Activated naive CD4-positive, alpha-beta T cell treated with anti-CD3 and anti-CD28 coated beads, Interleukin-2, amount 10 ng/mL, durations not matched to agents 7 days and 5 days (primary cell): ENCODE results near the gene FGGY.
"Not testable (repeated sequence)": the region's sequence is repeated elsewhere in the genome, so short reads cannot be mapped to it uniquely, and the experiment has no call there.

Experiments
- CTCF ChIA-PET: fragments of 350-600 bp; sonication (Branson Sonifier 250); formaldehyde crosslinking; loops from one replicate; lab custom pipeline; 2021; ENCODE audit warnings: antibody characterized with exemption; lab: Charles Lee
- DNase-seq: peaks from one replicate; pipeline ENCODE4 v3.0.0-alpha.2; 2020
- H3K27ac Mint-ChIP-seq: one replicate; pipeline ENCODE4 v1.8.0; 2021; ENCODE audit warnings: mild to moderate bottlenecking, moderate library complexity, mixed read lengths
- H3K27me3 Mint-ChIP-seq: one replicate; pipeline ENCODE4 v1.8.0; 2021; ENCODE audit warnings: mild to moderate bottlenecking, mixed read lengths
- H3K36me3 Mint-ChIP-seq: one replicate; pipeline ENCODE4 v1.8.0; 2021; ENCODE audit warnings: mixed read lengths
- H3K4me1 Mint-ChIP-seq: one replicate; pipeline ENCODE4 v1.8.0; 2021; ENCODE audit warnings: mixed read lengths
- H3K4me3 Mint-ChIP-seq: one replicate; pipeline ENCODE4 v1.8.0; 2021; ENCODE audit warnings: mild to moderate bottlenecking, moderate library complexity, mixed read lengths
- H3K9me3 Mint-ChIP-seq: one replicate; pipeline ENCODE4 v1.8.0; 2021; ENCODE audit warnings: mixed read lengths

The FGGY gene

GRCh38 chr1:59556398-59556797 lies 259.5 kb downstream of the FGGY start:
- no peak overlapping the region for H3K27ac Mint-ChIP-seq
- H3K9me3 Mint-ChIP-seq: peaks cover 9% of the 10 kb centered on the region
- CTCF ChIA-PET: no interaction called here
- H3K4me3 Mint-ChIP-seq: no peak overlapping the region
- no peaks in the 10 kb centered on the region for H3K36me3 Mint-ChIP-seq
- H3K27me3 Mint-ChIP-seq: no peaks in the 10 kb centered on the region
- no peak for DNase-seq
- H3K4me1 Mint-ChIP-seq: peaks cover 9% of the 10 kb centered on the region

GRCh38 chr1:59556802-59557548 lies 260.1 kb downstream of the FGGY start:
- Mint-ChIP-seq H3K36me3 (no peaks in the 10 kb centered on the region), H3K9me3 (peaks cover 9% of the 10 kb centered on the region), H3K4me3 (no peak overlapping the region), H3K27me3 (no peaks in the 10 kb centered on the region), H3K4me1 (peaks cover 9% of the 10 kb centered on the region), H3K27ac (no peak overlapping the region)
- CTCF ChIA-PET: no interaction called here
- DNase-seq: no peak

- no peak for DNase-seq
- peaks cover 9% of the 10 kb centered on the region for H3K4me1 Mint-ChIP-seq
- no peaks in the 10 kb centered on the region for H3K36me3 Mint-ChIP-seq
- no peaks in the 10 kb centered on the region for H3K27me3 Mint-ChIP-seq
- no peak overlapping the region for H3K27ac Mint-ChIP-seq
- H3K9me3 Mint-ChIP-seq: peaks cover 9% of the 10 kb centered on the region
- no peak overlapping the region for H3K4me3 Mint-ChIP-seq
- CTCF ChIA-PET: no interaction called here
Observed at GRCh38 chr1:59557549-59557885, 260.6 kb downstream of the FGGY start.

GRCh38 chr1:59558580-59558979 lies 261.7 kb downstream of the FGGY start:
- H3K27me3 Mint-ChIP-seq, CTCF ChIA-PET, H3K9me3 Mint-ChIP-seq, H3K27ac Mint-ChIP-seq, H3K36me3 Mint-ChIP-seq, H3K4me1 Mint-ChIP-seq, DNase-seq, H3K4me3 Mint-ChIP-seq: not testable (repeated sequence)

GRCh38 chr1:59560807-59561450 lies 264.0 kb downstream of the FGGY start:
- H3K27me3 Mint-ChIP-seq: no peaks in the 10 kb centered on the region
- CTCF ChIA-PET: interaction anchor here (1.1 to 1.3 kb wide), 2 partner anchors 138 to 198 kb away, joined by 3 read pairs; no protein-coding TSS in a partner anchor
- peaks cover 9% of the 10 kb centered on the region for H3K4me1 Mint-ChIP-seq
- H3K4me3 Mint-ChIP-seq: no peak overlapping the region
- peak; percentile 28 for DNase-seq
- peak overlapping the region; percentile 17 for H3K27ac Mint-ChIP-seq
- no peaks in the 10 kb centered on the region for H3K36me3 Mint-ChIP-seq
- H3K9me3 Mint-ChIP-seq: peaks cover 9% of the 10 kb centered on the region

- no peaks in the 10 kb centered on the region for H3K27me3 Mint-ChIP-seq
- DNase-seq: no peak
- peaks cover 15% of the 10 kb centered on the region for H3K4me1 Mint-ChIP-seq
- no peaks in the 10 kb centered on the region for H3K36me3 Mint-ChIP-seq
- H3K27ac Mint-ChIP-seq: no peak overlapping the region
- peaks cover 9% of the 10 kb centered on the region for H3K9me3 Mint-ChIP-seq
- no peak overlapping the region for H3K4me3 Mint-ChIP-seq
- CTCF ChIA-PET: interaction anchor here (1.1 to 1.3 kb wide), 2 partner anchors 137 to 197 kb away, joined by 3 read pairs; no protein-coding TSS in a partner anchor
Observed at GRCh38 chr1:59561796-59562195, 264.9 kb downstream of the FGGY start.

GRCh38 chr1:59564192-59564891 lies 267.4 kb downstream of the FGGY start:
- CTCF ChIA-PET: no interaction called here
- no peak for DNase-seq
- H3K36me3 Mint-ChIP-seq: no peaks in the 10 kb centered on the region
- peaks cover 6% of the 10 kb centered on the region for H3K27me3 Mint-ChIP-seq
- H3K9me3 Mint-ChIP-seq: no peaks in the 10 kb centered on the region
- no peak overlapping the region for H3K4me3 Mint-ChIP-seq
- no peak overlapping the region for H3K27ac Mint-ChIP-seq
- H3K4me1 Mint-ChIP-seq: peaks cover 17% of the 10 kb centered on the region

GRCh38 chr1:59565611-59566410 lies 268.9 kb downstream of the FGGY start:
- Mint-ChIP-seq H3K4me1 (peaks cover 28% of the 10 kb centered on the region), H3K36me3 (no peaks in the 10 kb centered on the region), H3K4me3 (no peak overlapping the region), H3K27ac (no peak overlapping the region), H3K27me3 (peaks cover 9% of the 10 kb centered on the region), H3K9me3 (no peaks in the 10 kb centered on the region)
- CTCF ChIA-PET: no interaction called here
- no peak for DNase-seq

- no peaks in the 10 kb centered on the region for H3K36me3 Mint-ChIP-seq
Observed at GRCh38 chr1:59568158-59568935, 271.5 kb downstream of the FGGY start.

GRCh38 chr1:59569198-59569597 lies 272.3 kb downstream of the FGGY start:
- Mint-ChIP-seq H3K9me3 (peaks cover 4% of the 10 kb centered on the region), H3K27ac (no peak overlapping the region), H3K4me3 (no peak overlapping the region), H3K36me3 (no peaks in the 10 kb centered on the region), H3K4me1 (peaks cover 38% of the 10 kb centered on the region), H3K27me3 (peaks cover 19% of the 10 kb centered on the region)
- DNase-seq: no peak
- CTCF ChIA-PET: no interaction called here

More at GRCh38 chr1:59568158-59568935, 271.5 kb downstream of the FGGY start:
- H3K27ac Mint-ChIP-seq: no peak overlapping the region
- no peaks in the 10 kb centered on the region for H3K9me3 Mint-ChIP-seq
- no peak for DNase-seq
- H3K4me3 Mint-ChIP-seq: no peak overlapping the region
- peaks cover 19% of the 10 kb centered on the region for H3K27me3 Mint-ChIP-seq
- H3K4me1 Mint-ChIP-seq: peaks cover 38% of the 10 kb centered on the region
- CTCF ChIA-PET: no interaction called here

GRCh38 chr1:59570524-59570923 lies 273.6 kb downstream of the FGGY start:
- H3K27ac Mint-ChIP-seq: no peak overlapping the region
- CTCF ChIA-PET: no interaction called here
- peaks cover 38% of the 10 kb centered on the region for H3K4me1 Mint-ChIP-seq
- no peak overlapping the region for H3K4me3 Mint-ChIP-seq
- H3K36me3 Mint-ChIP-seq: no peaks in the 10 kb centered on the region
- peaks cover 4% of the 10 kb centered on the region for H3K9me3 Mint-ChIP-seq
- peaks cover 19% of the 10 kb centered on the region for H3K27me3 Mint-ChIP-seq
- DNase-seq: peak; percentile 63

GRCh38 chr1:59574085-59574484 lies 277.2 kb downstream of the FGGY start:
- H3K27me3 Mint-ChIP-seq: peaks cover 14% of the 10 kb centered on the region
- DNase-seq: no peak
- H3K36me3 Mint-ChIP-seq: no peaks in the 10 kb centered on the region
- H3K27ac Mint-ChIP-seq: no peak overlapping the region
- peaks cover 32% of the 10 kb centered on the region for H3K4me1 Mint-ChIP-seq
- CTCF ChIA-PET: no interaction called here
- H3K9me3 Mint-ChIP-seq: peaks cover 8% of the 10 kb centered on the region
- no peak overlapping the region for H3K4me3 Mint-ChIP-seq

GRCh38 chr1:59577774-59578173 lies 280.9 kb downstream of the FGGY start:
- Mint-ChIP-seq H3K9me3 (peaks cover 8% of the 10 kb centered on the region), H3K36me3 (no peaks in the 10 kb centered on the region), H3K4me3 (no peak overlapping the region), H3K27ac (no peak overlapping the region), H3K27me3 (peaks cover under 1% of the 10 kb centered on the region), H3K4me1 (no peaks in the 10 kb centered on the region)
- CTCF ChIA-PET: no interaction called here
- no peak for DNase-seq
